ENCODE data around the gene TUBGCP2.

DNA sequence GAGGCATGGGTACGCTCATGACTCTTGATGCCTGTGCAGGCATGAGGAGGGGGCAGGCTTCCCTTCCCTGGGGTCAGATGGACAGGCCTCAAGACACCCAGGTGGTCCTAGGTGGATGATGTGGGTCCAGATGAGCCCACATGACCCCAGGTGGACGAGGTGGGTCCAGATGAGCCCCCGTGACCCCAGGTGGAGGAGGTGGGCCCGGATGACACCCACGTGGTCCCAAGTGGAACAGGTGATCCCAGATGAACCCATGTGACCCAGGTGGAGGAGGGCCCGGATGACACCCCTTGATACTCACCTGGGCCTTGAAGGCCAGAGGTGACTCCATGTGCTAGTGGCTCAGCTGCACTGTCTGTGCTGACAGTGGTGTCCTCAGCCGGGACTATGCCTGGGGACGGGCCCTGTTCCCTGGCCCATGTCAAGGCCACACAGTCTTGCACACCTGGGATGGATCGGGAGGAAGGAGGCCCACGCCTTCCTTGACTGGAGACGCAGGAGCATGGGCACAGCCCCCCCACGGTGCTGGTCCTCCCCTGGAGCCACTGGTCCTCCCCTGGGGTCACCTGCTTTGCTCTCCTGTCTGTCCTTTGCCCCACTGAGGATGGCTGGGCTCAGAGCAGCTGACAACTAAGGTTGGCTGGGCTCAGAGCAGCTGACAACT is 41.7 kb upstream of the TUBGCP2 start:
- TF ChIP-seq, protein P1, sequence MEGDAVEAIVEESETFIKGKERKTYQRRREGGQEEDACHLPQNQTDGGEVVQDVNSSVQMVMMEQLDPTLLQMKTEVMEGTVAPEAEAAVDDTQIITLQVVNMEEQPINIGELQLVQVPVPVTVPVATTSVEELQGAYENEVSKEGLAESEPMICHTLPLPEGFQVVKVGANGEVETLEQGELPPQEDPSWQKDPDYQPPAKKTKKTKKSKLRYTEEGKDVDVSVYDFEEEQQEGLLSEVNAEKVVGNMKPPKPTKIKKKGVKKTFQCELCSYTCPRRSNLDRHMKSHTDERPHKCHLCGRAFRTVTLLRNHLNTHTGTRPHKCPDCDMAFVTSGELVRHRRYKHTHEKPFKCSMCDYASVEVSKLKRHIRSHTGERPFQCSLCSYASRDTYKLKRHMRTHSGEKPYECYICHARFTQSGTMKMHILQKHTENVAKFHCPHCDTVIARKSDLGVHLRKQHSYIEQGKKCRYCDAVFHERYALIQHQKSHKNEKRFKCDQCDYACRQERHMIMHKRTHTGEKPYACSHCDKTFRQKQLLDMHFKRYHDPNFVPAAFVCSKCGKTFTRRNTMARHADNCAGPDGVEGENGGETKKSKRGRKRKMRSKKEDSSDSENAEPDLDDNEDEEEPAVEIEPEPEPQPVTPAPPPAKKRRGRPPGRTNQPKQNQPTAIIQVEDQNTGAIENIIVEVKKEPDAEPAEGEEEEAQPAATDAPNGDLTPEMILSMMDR (IDR thresholded peaks at IDR 0.05): no peak
- no peak for TF ChIP-seq EP300 (IDR thresholded peaks at IDR 0.05; ENCODE audit: low read depth)
- TF ChIP-seq POLR2A (IDR thresholded peaks at IDR 0.05): no peak
- TF ChIP-seq POLR2AphosphoS5 (IDR thresholded peaks at IDR 0.05): no peak
